ENCODE data around the gene CELF1. TPM values are rescaled to one million over a fixed set of nuclear protein-coding genes. Genes with fewer than 3 reads are reported as not detected.

The CELF1 gene
- total RNA-seq, 4 donors from 2014 or later = 51.2 to 138 (median 121) TPM

DNA sequence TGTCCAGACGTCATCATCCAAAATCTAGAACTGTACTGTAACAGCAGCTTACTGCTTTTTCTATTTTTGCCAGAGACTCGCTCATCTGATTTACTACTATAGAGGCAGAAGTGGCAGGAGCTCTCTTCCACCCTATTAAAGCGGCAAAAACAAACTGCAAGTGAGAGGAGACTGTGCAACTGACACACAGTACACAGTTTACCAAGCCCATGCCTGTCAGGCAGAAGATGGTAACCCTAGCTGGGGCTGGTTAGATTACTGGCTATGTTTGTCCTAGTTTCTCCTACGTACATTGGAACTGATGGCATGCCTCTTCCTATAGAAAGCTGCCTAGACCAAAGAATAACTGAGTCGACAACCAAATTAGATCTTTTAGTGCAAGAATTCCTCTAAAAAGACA, 51.8 kb downstream of the CELF1 start:
- TF ChIP-seq, protein P1, sequence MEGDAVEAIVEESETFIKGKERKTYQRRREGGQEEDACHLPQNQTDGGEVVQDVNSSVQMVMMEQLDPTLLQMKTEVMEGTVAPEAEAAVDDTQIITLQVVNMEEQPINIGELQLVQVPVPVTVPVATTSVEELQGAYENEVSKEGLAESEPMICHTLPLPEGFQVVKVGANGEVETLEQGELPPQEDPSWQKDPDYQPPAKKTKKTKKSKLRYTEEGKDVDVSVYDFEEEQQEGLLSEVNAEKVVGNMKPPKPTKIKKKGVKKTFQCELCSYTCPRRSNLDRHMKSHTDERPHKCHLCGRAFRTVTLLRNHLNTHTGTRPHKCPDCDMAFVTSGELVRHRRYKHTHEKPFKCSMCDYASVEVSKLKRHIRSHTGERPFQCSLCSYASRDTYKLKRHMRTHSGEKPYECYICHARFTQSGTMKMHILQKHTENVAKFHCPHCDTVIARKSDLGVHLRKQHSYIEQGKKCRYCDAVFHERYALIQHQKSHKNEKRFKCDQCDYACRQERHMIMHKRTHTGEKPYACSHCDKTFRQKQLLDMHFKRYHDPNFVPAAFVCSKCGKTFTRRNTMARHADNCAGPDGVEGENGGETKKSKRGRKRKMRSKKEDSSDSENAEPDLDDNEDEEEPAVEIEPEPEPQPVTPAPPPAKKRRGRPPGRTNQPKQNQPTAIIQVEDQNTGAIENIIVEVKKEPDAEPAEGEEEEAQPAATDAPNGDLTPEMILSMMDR (IDR thresholded peaks at IDR 0.05) = no peak
- TF ChIP-seq POLR2A (IDR thresholded peaks at IDR 0.05) = no peak
- no peaks in the 10 kb centered on the region for H3K27me3 ChIP-seq
- H3K4me1 ChIP-seq = no peaks in the 10 kb centered on the region
- intact Hi-C loops (cut with DNase I; ENCODE audit: low total_unique reads) = no loop called here
- H3K9me3 ChIP-seq = no peaks in the 10 kb centered on the region
- H3K27ac ChIP-seq = peak overlapping the region in 1 of 2 donors; percentile 53
- no peak overlapping the region for H3K4me3 ChIP-seq
- H3K36me3 ChIP-seq = no peaks in the 10 kb centered on the region
- DNase-seq = no peak

DNA sequence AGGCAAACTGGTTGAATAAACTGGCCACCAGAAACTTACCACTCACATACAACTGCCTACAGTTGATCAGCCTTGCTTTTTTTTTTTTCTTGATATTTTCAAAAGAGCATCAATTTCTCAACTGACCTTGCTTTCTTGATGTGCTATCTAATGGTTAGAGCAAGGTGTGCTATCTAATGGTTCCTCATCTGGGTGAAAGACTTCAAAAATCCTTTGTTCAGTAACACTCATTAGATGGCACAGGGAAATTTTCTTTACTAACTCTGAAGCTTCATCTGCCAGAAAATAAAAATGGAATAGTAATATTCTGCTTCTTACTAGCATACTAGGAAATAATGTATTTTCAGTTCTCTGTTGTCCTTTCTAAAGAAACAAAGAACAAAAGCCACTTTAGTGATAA, 52.8 kb downstream of the CELF1 start:
- intact Hi-C loops (cut with DNase I; ENCODE audit: low total_unique reads) = no loop called here
- no peak for TF ChIP-seq POLR2A (IDR thresholded peaks at IDR 0.05)
- Histone ChIP-seq H3K27ac (peak overlapping the region in 1 of 2 donors; percentile 53), H3K27me3 (no peaks in the 10 kb centered on the region), H3K36me3 (no peaks in the 10 kb centered on the region), H3K4me1 (no peaks in the 10 kb centered on the region), H3K4me3 (no peak overlapping the region), H3K9me3 (no peaks in the 10 kb centered on the region)
- no peak for DNase-seq

DNA sequence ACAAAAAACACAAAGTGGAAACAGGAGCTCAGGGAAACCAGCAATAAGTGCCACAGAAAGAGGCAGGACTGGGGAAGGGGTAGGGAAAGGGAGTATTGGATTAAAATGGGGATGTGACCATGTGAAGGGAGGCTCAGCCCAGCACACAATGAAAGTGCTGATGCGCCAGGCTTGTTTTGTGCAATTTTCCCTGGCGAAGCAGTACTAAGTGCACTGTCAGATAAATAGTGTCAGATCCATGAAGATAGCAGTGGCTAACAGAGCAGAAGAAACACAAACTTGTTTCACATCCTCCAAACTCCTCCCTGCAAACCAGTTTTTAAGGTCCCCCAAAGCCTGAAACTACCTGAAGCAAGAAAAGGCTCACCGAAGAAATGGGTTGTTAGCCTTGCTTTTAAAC, 53.3 kb downstream of the CELF1 start:
- H3K36me3 ChIP-seq = no peaks in the 10 kb centered on the region
- H3K9me3 ChIP-seq = no peaks in the 10 kb centered on the region
- H3K4me1 ChIP-seq = no peaks in the 10 kb centered on the region
- H3K27ac ChIP-seq = no peak overlapping the region
- DNase-seq = no peak
- H3K4me3 ChIP-seq = no peak overlapping the region
- H3K27me3 ChIP-seq = no peaks in the 10 kb centered on the region
- TF ChIP-seq, protein P1 (IDR thresholded peaks at IDR 0.05) = no peak
- no peak for TF ChIP-seq POLR2A (IDR thresholded peaks at IDR 0.05)
- intact Hi-C loops (cut with DNase I; ENCODE audit: low total_unique reads) = no loop called here

DNA sequence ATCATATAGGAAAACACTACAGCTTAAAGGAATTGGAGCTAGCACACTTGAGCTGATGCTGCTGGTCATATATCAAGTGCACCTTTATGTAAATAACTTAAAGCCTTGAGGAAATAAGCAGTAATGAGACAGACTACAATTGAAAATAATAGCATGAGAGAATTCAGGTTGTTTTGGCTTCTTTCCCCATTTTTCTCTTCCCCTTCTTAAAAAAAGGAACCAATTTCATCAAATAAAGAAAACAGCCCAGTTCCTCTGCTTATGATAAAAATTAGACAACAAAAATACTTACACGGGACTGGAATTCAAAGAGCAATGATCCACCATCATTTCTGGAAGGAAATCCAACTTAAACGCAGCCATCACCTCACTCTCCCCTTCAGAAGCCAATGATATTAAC, 53.8 kb downstream of the CELF1 start:
- no peak for DNase-seq
- intact Hi-C loops (cut with DNase I; ENCODE audit: low total_unique reads) = no loop called here
- no peaks in the 10 kb centered on the region for H3K27me3 ChIP-seq
- H3K4me3 ChIP-seq = no peak overlapping the region
- H3K9me3 ChIP-seq = no peaks in the 10 kb centered on the region
- H3K36me3 ChIP-seq = no peaks in the 10 kb centered on the region
- no peak overlapping the region for H3K27ac ChIP-seq
- TF ChIP-seq, protein P1 (IDR thresholded peaks at IDR 0.05) = no peak
- TF ChIP-seq POLR2A (IDR thresholded peaks at IDR 0.05) = no peak
- H3K4me1 ChIP-seq = no peaks in the 10 kb centered on the region

DNA sequence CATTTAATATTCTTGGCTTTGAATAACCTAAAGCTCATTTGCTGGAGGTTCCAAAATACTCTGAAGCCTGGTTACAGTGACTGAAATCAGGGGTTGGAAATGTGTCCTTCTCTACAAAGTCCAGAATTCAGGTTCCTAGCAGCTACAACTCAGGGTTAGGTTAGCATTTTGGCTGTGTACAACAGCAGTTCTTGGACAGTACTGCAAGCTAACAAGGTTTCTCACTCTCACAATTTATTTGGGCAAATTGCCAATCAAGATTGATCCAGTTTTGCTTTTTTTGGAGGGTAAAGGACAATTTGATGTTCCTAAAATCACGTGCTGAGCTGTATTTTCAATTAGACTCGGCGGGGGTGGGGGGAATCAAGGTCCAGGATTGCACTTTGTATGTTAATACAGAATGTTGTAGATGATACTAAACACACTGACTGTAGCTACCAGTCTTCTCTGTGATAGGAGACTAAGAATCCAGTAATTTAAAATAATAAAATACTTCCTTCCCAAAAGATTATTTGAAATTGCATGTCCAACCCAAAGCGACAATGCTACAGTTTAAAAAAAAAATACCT, 54.3 kb downstream of the CELF1 start:
- intact Hi-C loops (cut with DNase I; ENCODE audit: low total_unique reads) = no loop called here
- no peaks in the 10 kb centered on the region for H3K4me1 ChIP-seq

More for the DNA sequence above, 54.3 kb downstream of the CELF1 start:
- no peak for TF ChIP-seq POLR2A (IDR thresholded peaks at IDR 0.05)
- TF ChIP-seq, protein P1 (IDR thresholded peaks at IDR 0.05) = no peak
- H3K36me3 ChIP-seq = no peaks in the 10 kb centered on the region
- H3K27ac ChIP-seq = no peak overlapping the region
- no peak for DNase-seq
- H3K27me3 ChIP-seq = no peaks in the 10 kb centered on the region
- H3K4me3 ChIP-seq = no peak overlapping the region
- no peaks in the 10 kb centered on the region for H3K9me3 ChIP-seq

Measured in uterus (tissue), 4 donors.